Activated T-cell treated with anti-CD3 and anti-CD28 coated beads, Interleukin-2, amount 50 U/mL, for 48 hours (primary cell): ENCODE results near the gene GSTO2.

Experiments
- DNase-seq, 2 experiments: peaks; one replicate each; pipeline ENCODE4 v3.0.0-alpha.2; 2020

GSTO2 gene

DNA sequence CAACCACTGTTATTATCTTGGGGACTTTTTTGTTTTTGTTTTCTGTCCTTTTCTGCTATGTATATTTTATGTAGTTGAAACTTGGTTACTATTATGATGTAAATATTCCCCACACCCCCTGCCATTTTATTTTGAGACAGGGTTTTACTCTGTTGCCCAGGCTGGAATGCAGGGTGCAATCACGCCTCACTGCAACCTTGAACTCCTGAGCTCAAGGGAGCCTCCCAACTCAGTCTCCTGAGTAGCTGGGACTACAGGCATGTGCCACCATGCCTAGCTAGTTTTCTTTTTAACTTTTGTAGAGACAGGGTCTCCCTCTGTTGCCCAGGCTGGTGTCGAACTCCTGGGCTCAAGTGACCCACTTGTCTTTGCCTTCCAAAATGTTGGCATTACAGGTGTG is 18.0 kb downstream of the GSTO2 start:
- DNase-seq: no peak

DNA sequence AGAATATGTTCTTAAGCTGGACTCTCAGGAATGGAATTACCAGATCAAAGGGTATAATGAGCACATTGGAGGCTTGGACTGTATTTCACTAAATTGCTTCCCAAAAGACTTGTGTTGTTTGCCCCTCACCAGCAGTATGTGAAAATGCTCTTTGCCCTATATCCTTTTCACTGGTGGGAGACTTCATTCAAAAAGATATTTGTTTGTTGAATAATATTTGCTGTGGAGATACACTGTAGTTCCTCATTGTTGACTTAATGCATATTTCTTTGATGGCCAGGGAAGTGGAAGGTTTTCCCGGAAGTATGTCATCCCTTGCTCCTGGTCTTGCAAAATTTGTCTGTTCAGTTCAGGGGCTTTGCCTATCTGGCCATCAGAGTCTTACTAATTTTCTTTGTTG is 19.4 kb downstream of the GSTO2 start:
- no peak for DNase-seq

- peak; percentile 89 to 92 for DNase-seq
Measured at GRCh38 chr10:104291439-104291951, 22.5 kb downstream of the GSTO2 start.

GRCh38 chr10:104293011-104293410 is 24.0 kb downstream of the GSTO2 start:
- DNase-seq: no peak

DNA sequence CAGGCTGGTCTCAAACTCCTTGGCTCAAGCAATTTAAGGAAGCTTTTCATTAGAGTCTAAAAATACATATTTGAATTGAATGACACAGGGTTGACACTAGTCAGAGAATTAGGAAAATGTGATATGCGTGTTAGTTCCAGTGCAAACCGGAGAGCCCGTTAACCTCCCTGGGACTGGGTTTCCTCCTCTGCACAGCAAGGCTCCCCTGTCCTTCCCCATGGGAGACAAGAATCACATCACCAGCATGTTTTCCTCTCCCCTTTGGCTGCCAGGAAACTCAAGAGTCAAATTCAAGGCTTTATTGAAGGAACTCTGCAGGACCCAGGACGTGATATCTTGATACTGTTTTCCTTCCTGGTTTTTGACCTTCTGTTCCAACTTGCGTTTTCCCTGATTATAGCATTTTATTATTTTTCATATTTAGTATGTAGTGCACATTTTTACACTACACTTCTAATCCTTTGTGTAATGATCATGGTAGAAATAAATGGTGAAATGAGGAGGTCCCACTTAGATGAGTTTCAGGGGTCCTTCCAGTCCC is 24.9 kb downstream of the GSTO2 start:
- no peak for DNase-seq

DNA sequence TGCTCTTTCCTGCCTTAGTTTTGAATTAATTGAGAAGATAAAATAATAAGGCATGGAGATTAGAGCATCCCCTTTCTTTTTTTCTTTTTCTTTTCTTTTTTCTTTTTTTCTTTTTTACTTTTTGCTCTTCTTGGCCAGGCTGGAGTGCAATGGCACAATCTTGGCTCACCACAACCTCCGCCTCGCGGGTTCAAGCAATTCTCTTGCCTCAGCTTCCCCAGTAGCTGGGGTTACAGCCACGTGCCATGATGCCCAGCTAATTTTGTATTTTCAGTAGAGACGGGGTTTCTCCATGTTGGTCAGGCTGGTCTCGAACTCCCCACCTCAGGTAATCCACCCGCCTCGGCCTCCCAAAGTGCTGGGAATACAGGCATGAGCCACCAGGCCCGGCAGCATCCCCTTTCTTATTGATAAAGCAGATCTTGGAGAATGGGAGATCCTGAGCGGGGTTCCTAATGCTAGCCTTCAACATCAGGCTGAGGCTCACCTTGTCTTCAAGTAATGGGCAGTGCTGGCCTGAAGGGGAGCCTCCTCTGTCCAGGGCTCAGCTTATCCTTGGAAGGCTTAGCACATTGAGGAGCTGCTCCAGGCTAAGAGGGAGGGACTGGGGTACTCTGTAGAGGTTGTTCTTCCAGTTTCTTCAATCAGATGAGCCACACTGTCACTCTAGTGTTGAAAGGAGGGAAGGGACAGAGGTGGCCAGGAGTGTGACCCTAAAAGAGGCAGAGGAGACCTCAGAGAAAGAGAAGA is 27.9 kb downstream of the GSTO2 start:
- DNase-seq: no peak

- DNase-seq: peak; percentile 60 to 65
Measured at GRCh38 chr10:104297697-104298660, 29.0 kb downstream of the GSTO2 start.

- DNase-seq: no peak
Measured at GRCh38 chr10:104299031-104299904, 30.3 kb downstream of the GSTO2 start.

GRCh38 chr10:104300002-104300735 is 31.2 kb downstream of the GSTO2 start:
- no peak for DNase-seq

DNA sequence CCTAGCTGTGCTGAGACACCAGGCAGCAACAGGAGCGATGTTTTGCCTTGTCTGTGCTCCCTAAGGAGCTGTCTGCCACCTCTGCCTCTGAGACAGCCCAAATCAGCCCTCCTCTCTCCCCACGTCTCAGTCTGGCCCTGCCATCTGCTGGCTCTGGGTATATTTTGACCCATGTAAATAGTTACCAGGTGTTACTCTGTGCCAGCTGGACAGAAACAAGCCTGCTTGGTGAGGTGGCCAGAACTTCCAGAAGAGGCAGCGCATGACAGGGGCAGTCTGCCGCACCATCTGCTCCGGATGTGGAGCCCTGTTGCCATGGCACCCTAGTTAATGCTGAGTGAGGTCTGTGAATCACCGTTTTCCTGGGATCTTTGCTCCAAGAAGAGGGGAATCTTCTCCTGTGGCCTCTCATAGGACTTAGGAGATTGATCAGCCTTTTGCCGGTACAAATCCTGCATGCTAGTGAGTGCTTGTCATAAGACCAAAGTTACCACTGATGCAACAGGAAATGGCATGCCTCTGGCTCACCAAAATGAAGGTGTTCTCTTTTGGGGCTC is 31.8 kb downstream of the GSTO2 start:
- DNase-seq: peak in 1 of 2 experiments; percentile 49

GRCh38 chr10:104301907-104302690 is 33.1 kb downstream of the GSTO2 start:
- no peak for DNase-seq

GRCh38 chr10:104303594-104304355 is 34.8 kb downstream of the GSTO2 start:
- DNase-seq: no peak

GRCh38 chr10:104304356-104304745 is 35.4 kb downstream of the GSTO2 start:
- DNase-seq: no peak

DNA sequence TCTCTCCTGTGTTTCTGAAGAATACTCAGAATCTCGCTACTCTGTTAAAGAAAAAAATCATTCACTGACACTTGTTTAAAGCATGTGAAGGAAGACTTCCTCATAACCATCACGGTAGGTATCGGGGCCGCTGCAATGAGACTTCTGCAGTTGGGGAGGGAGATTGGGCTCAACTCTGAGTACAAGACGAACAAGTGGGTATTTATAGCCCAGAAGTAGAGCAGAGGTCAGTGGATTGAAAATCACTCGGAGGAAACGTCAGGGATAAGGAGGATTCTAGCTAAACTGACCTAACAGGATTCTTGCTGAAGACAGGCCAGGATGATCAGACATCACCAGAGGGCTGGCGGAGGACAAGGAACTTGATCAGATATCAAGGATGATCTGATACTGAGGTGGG is 35.9 kb downstream of the GSTO2 start:
- DNase-seq: no peak

DNA sequence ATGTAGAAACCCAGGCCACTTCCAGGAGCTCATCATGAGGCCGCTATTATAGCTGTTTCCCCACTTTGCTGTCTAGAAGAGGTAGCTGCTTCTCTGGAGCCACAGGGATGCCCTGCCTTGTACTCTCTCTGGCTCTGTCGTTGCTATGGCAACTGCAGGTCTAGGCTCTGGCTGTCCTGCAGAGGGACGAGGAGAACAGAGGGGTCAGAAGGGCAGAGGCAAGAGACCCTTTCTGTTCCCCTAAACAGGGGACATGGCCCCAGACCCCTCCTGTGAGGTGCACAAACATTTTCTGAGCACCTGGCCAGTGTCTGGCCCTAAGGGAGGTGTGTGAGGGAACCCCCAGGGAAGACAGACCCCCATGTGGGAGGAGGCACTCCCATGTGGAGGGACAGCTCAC is 37.9 kb downstream of the GSTO2 start:
- no peak for DNase-seq

GRCh38 chr10:104307576-104308438 is 38.8 kb downstream of the GSTO2 start:
- DNase-seq: no peak

GRCh38 chr10:104308439-104308903 is 39.5 kb downstream of the GSTO2 start:
- DNase-seq: peak in 1 of 2 experiments; percentile 39
